MCF 10A (cell line): ENCODE data around the gene ARHGAP12. TPM values are rescaled to one million over a fixed set of nuclear protein-coding genes. Genes with fewer than 3 reads are reported as not detected.

Experiments used
- BruUV-seq: library from RNA; stranded (reverse); fragments of 400-500 nt; replicated peaks from 2 replicates; lab custom pipeline; 2021; lab: Mats Ljungman, UMichigan
- CTCF ChIA-PET: fragments of 300-600 bp; sonication (Branson Sonifier 250); formaldehyde crosslinking; extraction: SDS; loops from one replicate; lab custom pipeline; 2021; ENCODE audit warnings: antibody characterized with exemption, inconsistent platforms; lab: Yijun Ruan, JAX
- POLR2A ChIA-PET: fragments of 300-600, 350-650 bp; sonication (Branson Sonifier 250); formaldehyde crosslinking; extraction: SDS; loops from one replicate; lab custom pipeline; 2020; ENCODE audit warnings: antibody characterized with exemption, inconsistent platforms; lab: Yijun Ruan, JAX
- DNase-seq: peaks from one replicate; pipeline ENCODE4 v3.0.0-alpha.2; 2018; ENCODE audit not compliant: unreplicated experiment
- H3K27ac Mint-ChIP-seq: one replicate; pipeline ENCODE4 v1.8.0; 2022; ENCODE audit warnings: mild to moderate bottlenecking, low read depth, mixed read lengths; ENCODE audit not compliant: unreplicated experiment
- H3K27me3 Mint-ChIP-seq: one replicate; pipeline ENCODE4 v1.8.0; 2022; ENCODE audit warnings: mixed read lengths; ENCODE audit not compliant: insufficient read depth, unreplicated experiment
- H3K36me3 Mint-ChIP-seq: one replicate; pipeline ENCODE4 v1.8.0; 2022; ENCODE audit warnings: mild to moderate bottlenecking, moderate library complexity, mixed read lengths; ENCODE audit not compliant: insufficient read depth, unreplicated experiment
- H3K4me1 Mint-ChIP-seq: one replicate; pipeline ENCODE4 v1.8.0; 2022; ENCODE audit warnings: mixed read lengths; ENCODE audit not compliant: insufficient read depth, unreplicated experiment
- H3K4me3 Mint-ChIP-seq: one replicate; pipeline ENCODE4 v1.8.0; 2022; ENCODE audit warnings: mild to moderate bottlenecking, moderate library complexity, mixed read lengths; ENCODE audit not compliant: unreplicated experiment
- H3K9me3 Mint-ChIP-seq: one replicate; pipeline ENCODE4 v1.8.0; 2022; ENCODE audit warnings: mixed read lengths; ENCODE audit not compliant: unreplicated experiment
- intact Hi-C: fragments of 100-400 bp; cut with micrococcal nuclease; formaldehyde crosslinking; loops from 2 replicates; pipeline ENCODE4 v1.14.1; 2022
- total RNA-seq: library from RNA; stranded (reverse); gene quantifications from 2 replicates; pipeline ENCODE4 v1.2.3, GENCODE V29; 2022
- TF ChIP-seq, protein P1 (sequence below): fragments of 200-600 bp; IDR thresholded peaks from one replicate; pipeline ENCODE4 v1.8.0; 2022; ENCODE audit warnings: antibody characterized with exemption, mild to moderate bottlenecking; ENCODE audit not compliant: unreplicated experiment

Gene ARHGAP12
- total RNA-seq, 1 experiment from 2014 or later, result 26.0 TPM

DNA sequence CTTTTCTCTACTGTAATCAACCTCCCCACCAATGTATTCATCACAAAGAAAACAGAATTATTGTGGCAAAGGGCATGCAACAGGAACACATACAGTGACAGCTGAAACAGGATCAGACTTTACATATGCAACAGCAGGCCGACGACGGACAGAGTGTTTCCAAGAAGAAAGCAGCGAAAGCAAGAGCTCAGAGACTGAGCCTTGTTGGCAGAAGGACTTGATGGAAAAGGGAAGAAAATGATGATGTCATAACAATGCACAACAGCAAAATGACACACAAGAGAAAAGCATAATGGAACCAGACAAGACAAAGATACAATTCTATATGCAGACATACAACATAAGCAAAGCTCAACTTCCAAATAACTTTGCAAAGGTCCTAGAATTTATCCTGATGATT, 106.5 kb downstream of the ARHGAP12 start:
- no peak overlapping the region for H3K4me3 Mint-ChIP-seq
- H3K4me1 Mint-ChIP-seq, result no peaks in the 10 kb centered on the region
- DNase-seq, result no peak
- TF ChIP-seq, protein P1, sequence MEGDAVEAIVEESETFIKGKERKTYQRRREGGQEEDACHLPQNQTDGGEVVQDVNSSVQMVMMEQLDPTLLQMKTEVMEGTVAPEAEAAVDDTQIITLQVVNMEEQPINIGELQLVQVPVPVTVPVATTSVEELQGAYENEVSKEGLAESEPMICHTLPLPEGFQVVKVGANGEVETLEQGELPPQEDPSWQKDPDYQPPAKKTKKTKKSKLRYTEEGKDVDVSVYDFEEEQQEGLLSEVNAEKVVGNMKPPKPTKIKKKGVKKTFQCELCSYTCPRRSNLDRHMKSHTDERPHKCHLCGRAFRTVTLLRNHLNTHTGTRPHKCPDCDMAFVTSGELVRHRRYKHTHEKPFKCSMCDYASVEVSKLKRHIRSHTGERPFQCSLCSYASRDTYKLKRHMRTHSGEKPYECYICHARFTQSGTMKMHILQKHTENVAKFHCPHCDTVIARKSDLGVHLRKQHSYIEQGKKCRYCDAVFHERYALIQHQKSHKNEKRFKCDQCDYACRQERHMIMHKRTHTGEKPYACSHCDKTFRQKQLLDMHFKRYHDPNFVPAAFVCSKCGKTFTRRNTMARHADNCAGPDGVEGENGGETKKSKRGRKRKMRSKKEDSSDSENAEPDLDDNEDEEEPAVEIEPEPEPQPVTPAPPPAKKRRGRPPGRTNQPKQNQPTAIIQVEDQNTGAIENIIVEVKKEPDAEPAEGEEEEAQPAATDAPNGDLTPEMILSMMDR, result no peak
- POLR2A ChIA-PET, result no interaction called here
- H3K9me3 Mint-ChIP-seq, result no peaks in the 10 kb centered on the region
- peaks cover 5% of the 10 kb centered on the region for H3K36me3 Mint-ChIP-seq
- intact Hi-C loops, result no loop called here
- BruUV-seq, result no TSS peak
- H3K27ac Mint-ChIP-seq, result no peak overlapping the region
- CTCF ChIA-PET, result interaction anchor here (0.8 to 1.6 kb wide), 2 partner anchors 14 to 37 kb away, joined by 3 to 6 read pairs; no protein-coding TSS in a partner anchor
- H3K27me3 Mint-ChIP-seq, result no peaks in the 10 kb centered on the region

DNA sequence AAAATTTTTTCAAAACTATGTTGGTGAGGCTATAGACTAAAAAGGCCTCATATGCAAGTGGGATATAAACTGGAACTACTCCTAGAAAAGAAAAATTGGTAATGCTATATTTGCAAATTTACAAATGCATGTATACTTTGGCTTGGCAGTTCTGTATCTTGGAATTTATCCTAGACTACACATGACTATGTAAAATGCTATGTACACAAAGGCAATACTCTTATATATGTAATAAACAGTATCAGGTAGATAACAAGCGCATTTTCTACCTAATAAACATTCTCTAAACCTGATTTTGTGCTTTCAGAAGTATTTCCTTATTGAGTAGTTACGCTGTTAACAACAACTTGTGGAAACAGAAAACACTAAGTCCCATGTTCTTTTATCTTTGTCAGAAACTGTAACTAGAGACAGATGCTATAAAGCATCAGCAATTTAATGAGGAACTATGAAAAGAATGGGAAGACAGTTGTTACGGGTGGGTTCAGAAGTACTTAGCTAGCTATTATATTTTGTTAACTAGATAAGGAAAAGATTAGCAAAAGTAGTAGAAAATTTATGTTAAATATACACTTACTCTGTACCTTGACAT, 107.8 kb downstream of the ARHGAP12 start:
- intact Hi-C loops, result no loop called here
- BruUV-seq, result no TSS peak
- CTCF ChIA-PET, result interaction anchor here (1.6 kb wide), 1 partner anchor 13 kb away, joined by 6 read pairs; no protein-coding TSS in a partner anchor

DNA sequence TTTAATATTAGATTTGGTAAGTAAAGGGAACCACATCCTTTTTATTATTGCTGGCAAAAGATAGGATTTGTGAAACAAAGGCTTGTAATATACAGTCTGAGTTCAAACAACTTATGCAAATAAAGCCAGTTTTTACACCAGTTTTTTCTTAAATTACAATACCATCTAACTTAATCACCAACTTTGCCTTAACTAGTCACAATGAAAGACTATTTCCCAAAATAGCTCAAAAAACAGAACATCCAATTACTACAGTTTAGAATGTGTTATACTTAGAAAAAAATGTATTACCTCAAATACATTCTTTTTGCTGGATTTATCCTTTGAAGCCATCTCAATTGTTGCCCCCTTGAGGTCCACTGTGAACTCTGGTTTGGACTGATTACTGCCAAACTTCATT, 108.5 kb downstream of the ARHGAP12 start:
- intact Hi-C loops, result no loop called here
- Mint-ChIP-seq H3K9me3 (no peaks in the 10 kb centered on the region), H3K27ac (no peak overlapping the region), H3K27me3 (no peaks in the 10 kb centered on the region), H3K4me3 (no peak overlapping the region), H3K4me1 (no peaks in the 10 kb centered on the region), H3K36me3 (peaks cover 6% of the 10 kb centered on the region)
- BruUV-seq, result no TSS peak
- ChIA-PET POLR2A (no interaction called here), CTCF (no interaction called here)
- TF ChIP-seq, protein P1, result no peak
- DNase-seq, result no peak

More for the DNA sequence above, 107.8 kb downstream of the ARHGAP12 start:
- H3K4me3 Mint-ChIP-seq, result no peak overlapping the region
- no peaks in the 10 kb centered on the region for H3K4me1 Mint-ChIP-seq
- no peak for DNase-seq
- no peak overlapping the region for H3K27ac Mint-ChIP-seq
- POLR2A ChIA-PET, result no interaction called here
- H3K27me3 Mint-ChIP-seq, result no peaks in the 10 kb centered on the region
- H3K36me3 Mint-ChIP-seq, result peaks cover 5% of the 10 kb centered on the region
- no peaks in the 10 kb centered on the region for H3K9me3 Mint-ChIP-seq
- TF ChIP-seq, protein P1, result no peak

DNA sequence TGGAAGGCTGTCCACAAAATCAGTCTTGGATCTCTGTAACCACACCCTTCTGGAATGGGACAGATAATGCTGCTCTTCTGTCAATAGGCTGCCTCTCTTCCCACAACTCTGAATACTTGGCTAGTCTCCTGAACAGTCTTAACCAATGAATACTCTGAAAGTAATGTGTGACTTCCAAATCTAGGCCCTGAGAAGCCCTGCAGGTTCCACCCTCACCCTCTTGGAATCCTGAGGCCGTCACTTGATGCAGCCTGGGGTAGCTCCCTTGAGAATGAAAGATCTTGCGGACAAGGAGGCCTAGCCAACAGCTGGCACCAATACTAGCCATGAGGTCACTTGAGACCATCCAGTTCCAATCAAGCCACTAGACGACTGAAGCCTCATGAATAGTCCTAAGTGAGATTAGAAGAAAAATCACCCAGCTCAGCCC, 109.2 kb downstream of the ARHGAP12 start:
- H3K4me1 Mint-ChIP-seq, result no peaks in the 10 kb centered on the region
- POLR2A ChIA-PET, result no interaction called here

More for the DNA sequence above, 109.2 kb downstream of the ARHGAP12 start:
- TF ChIP-seq, protein P1, result no peak
- intact Hi-C loops, result no loop called here
- Mint-ChIP-seq H3K27ac (no peak overlapping the region), H3K9me3 (no peaks in the 10 kb centered on the region), H3K36me3 (peaks cover 12% of the 10 kb centered on the region), H3K4me3 (no peak overlapping the region), H3K27me3 (no peaks in the 10 kb centered on the region)
- no peak for DNase-seq
- CTCF ChIA-PET, result no interaction called here
- no TSS peak for BruUV-seq
